SK-N-SH treated with all-trans-retinoic acid at 6 μM for 48 hours (cell line): ENCODE measurements around the gene BUB1B.

Experiments
- ATAC-seq: fragments of 200-7000 bp; cut with Tn5 transposase; 3 replicates; pipeline ENCODE4 v1.9.1; 2020; ENCODE audit warnings: mild to moderate bottlenecking, moderate library complexity
- ARNTL ChIP-seq: fragments of 450-650 bp; formaldehyde crosslinking; IDR thresholded peaks from 2 replicates; pipeline ENCODE4 v1.5.0; 2020; ENCODE audit warnings: low read depth, mild to moderate bottlenecking, moderate library complexity, borderline replicate concordance
- CREB5 ChIP-seq: fragments of 250-450 bp; sonication (Bioruptor Pico); IDR thresholded peaks from 2 replicates; pipeline ENCODE4 v1.5.1; 2020; ENCODE audit warnings: low read depth, mild to moderate bottlenecking, moderate library complexity
- CSDC2 ChIP-seq: fragments of 250-450 bp; sonication (Bioruptor Pico); IDR thresholded peaks from 2 replicates; pipeline ENCODE4 v1.5.0; 2020; ENCODE audit warnings: mild to moderate bottlenecking, moderate library complexity
- CSRNP3 ChIP-seq: fragments of 250-450 bp; sonication (Bioruptor Pico); IDR thresholded peaks from 2 replicates; pipeline ENCODE4 v1.5.1; 2021; ENCODE audit warnings: mild to moderate bottlenecking, moderate library complexity
- ESRRG ChIP-seq: fragments of 250-450 bp; sonication (Bioruptor Pico); IDR thresholded peaks from 2 replicates; pipeline ENCODE4 v1.6.1; 2021; ENCODE audit warnings: mild to moderate bottlenecking
- GLIS3 ChIP-seq: fragments of 250-450 bp; sonication (Bioruptor Pico); IDR thresholded peaks from 2 replicates; pipeline ENCODE4 v1.5.0; 2020; ENCODE audit warnings: mild to moderate bottlenecking, moderate library complexity
- ISL1 ChIP-seq: fragments of 250-450 bp; sonication (Bioruptor Pico); IDR thresholded peaks from 2 replicates; pipeline ENCODE4 v2.1.2; 2022; ENCODE audit warnings: mild to moderate bottlenecking, moderate library complexity
- OSR1 ChIP-seq: fragments of 250-450 bp; sonication (Bioruptor Pico); IDR thresholded peaks from 2 replicates; pipeline ENCODE4 v1.8.0; 2022; ENCODE audit warnings: moderate library complexity, mild to moderate bottlenecking, inconsistent platforms
- PATZ1 ChIP-seq: fragments of 250-450 bp; sonication (Bioruptor Pico); IDR thresholded peaks from 2 replicates; pipeline ENCODE4 v1.8.0; 2020; ENCODE audit warnings: mild to moderate bottlenecking, moderate library complexity, borderline replicate concordance
- POU6F1 ChIP-seq: fragments of 250-450 bp; sonication (Bioruptor Pico); IDR thresholded peaks from 2 replicates; pipeline ENCODE4 v1.8.0; 2021; ENCODE audit warnings: low read depth, mild to moderate bottlenecking, moderate library complexity, borderline replicate concordance
- PPARA ChIP-seq: fragments of 250-450 bp; sonication (Bioruptor Pico); IDR thresholded peaks from 2 replicates; pipeline ENCODE4 v1.5.0; 2020; ENCODE audit warnings: mild to moderate bottlenecking, borderline replicate concordance
- RARB ChIP-seq: fragments of 250-450 bp; sonication (Bioruptor Pico); IDR thresholded peaks from 2 replicates; pipeline ENCODE4 v1.8.0; 2021; ENCODE audit warnings: mild to moderate bottlenecking, moderate library complexity
- SNAI2 ChIP-seq: fragments of 250-450 bp; sonication (Bioruptor Pico); IDR thresholded peaks from 2 replicates; pipeline ENCODE4 v1.5.0; 2020; ENCODE audit warnings: mild to moderate bottlenecking, moderate library complexity
- TCF4 ChIP-seq: fragments of 250-450 bp; sonication (Bioruptor Pico); IDR thresholded peaks from 2 replicates; pipeline ENCODE4 v1.8.0; 2021; ENCODE audit warnings: mild to moderate bottlenecking, moderate library complexity, borderline replicate concordance
- TOX ChIP-seq: fragments of 250-450 bp; sonication (Bioruptor Pico); IDR thresholded peaks from 2 replicates; pipeline ENCODE4 v1.8.0; 2021; ENCODE audit warnings: mild to moderate bottlenecking, moderate library complexity, borderline replicate concordance
- TSHZ2 ChIP-seq: fragments of 250-450 bp; sonication (Bioruptor Pico); IDR thresholded peaks from 2 replicates; pipeline ENCODE4 v1.5.0; 2020; ENCODE audit warnings: mild to moderate bottlenecking, moderate library complexity
- ZC3H10 ChIP-seq: fragments of 250-450 bp; sonication (Bioruptor Pico); IDR thresholded peaks from 2 replicates; pipeline ENCODE4 v1.5.1; 2021; ENCODE audit warnings: mild to moderate bottlenecking, moderate library complexity
- ZFP30 ChIP-seq: fragments of 450-650 bp; formaldehyde crosslinking; IDR thresholded peaks from 2 replicates; pipeline ENCODE4 v1.5.0; 2022; ENCODE audit warnings: mild to moderate bottlenecking, moderate library complexity
- ZNF565 ChIP-seq: fragments of 450-650 bp; formaldehyde crosslinking; conservative IDR thresholded peaks from 2 replicates; pipeline ENCODE4 v1.5.0; 2020; ENCODE audit warnings: low read depth, mild to moderate bottlenecking, moderate library complexity
- ZNF70 ChIP-seq: fragments of 450-650 bp; formaldehyde crosslinking; IDR thresholded peaks from 2 replicates; pipeline ENCODE4 v1.5.0; 2020; ENCODE audit warnings: mild to moderate bottlenecking, moderate library complexity
- ZNF8 ChIP-seq: fragments of 450-650 bp; formaldehyde crosslinking; IDR thresholded peaks from 2 replicates; pipeline ENCODE4 v1.5.0; 2020; ENCODE audit warnings: mild to moderate bottlenecking, moderate library complexity

BUB1B gene

GRCh38 chr15:40253167-40253790, 92.4 kb downstream of the BUB1B start:
- no peak for TF ChIP-seq TSHZ2
- TF ChIP-seq ZNF70 = no peak
- no peak for TF ChIP-seq RARB (CRISPR knock-in tag)
- TF ChIP-seq CSRNP3 = no peak
- no peak for TF ChIP-seq POU6F1 (CRISPR knock-in tag)
- TF ChIP-seq CREB5 (CRISPR knock-in tag) = no peak
- ATAC-seq = peak; percentile 7; the same call in 1 of the 3 replicates

GRCh38 chr15:40254452-40254851, 93.6 kb downstream of the BUB1B start:
- ATAC-seq = no peak
- TF ChIP-seq ZC3H10 (CRISPR knock-in tag) (no peak), TOX (CRISPR knock-in tag) (no peak), ZNF70 (no peak), RARB (CRISPR knock-in tag) (no peak), PPARA (CRISPR knock-in tag) (no peak), PATZ1 (CRISPR knock-in tag) (no peak), ESRRG (CRISPR knock-in tag) (no peak), ZNF565 (CRISPR knock-in tag) (no peak), SNAI2 (CRISPR knock-in tag) (no peak), ZNF8 (CRISPR knock-in tag) (no peak), TCF4 (no peak), ARNTL (CRISPR knock-in tag) (no peak), CSDC2 (CRISPR knock-in tag) (no peak)

- ATAC-seq = no peak
- TF ChIP-seq ESRRG (CRISPR knock-in tag) (no peak), ZNF565 (CRISPR knock-in tag) (no peak), ISL1 (no peak), ZFP30 (CRISPR knock-in tag) (no peak), GLIS3 (CRISPR knock-in tag) (no peak), ZNF8 (CRISPR knock-in tag) (no peak), RARB (CRISPR knock-in tag) (no peak), PATZ1 (CRISPR knock-in tag) (no peak), SNAI2 (CRISPR knock-in tag) (no peak), CREB5 (CRISPR knock-in tag) (no peak), ZC3H10 (CRISPR knock-in tag) (no peak), OSR1 (no peak), TSHZ2 (no peak), CSDC2 (CRISPR knock-in tag) (no peak), TCF4 (no peak), TOX (CRISPR knock-in tag) (no peak), ZNF70 (no peak)
Measured at GRCh38 chr15:40255033-40255432, 94.2 kb downstream of the BUB1B start.
